Measurements from ENCODE around the gene TMED7.

DNA sequence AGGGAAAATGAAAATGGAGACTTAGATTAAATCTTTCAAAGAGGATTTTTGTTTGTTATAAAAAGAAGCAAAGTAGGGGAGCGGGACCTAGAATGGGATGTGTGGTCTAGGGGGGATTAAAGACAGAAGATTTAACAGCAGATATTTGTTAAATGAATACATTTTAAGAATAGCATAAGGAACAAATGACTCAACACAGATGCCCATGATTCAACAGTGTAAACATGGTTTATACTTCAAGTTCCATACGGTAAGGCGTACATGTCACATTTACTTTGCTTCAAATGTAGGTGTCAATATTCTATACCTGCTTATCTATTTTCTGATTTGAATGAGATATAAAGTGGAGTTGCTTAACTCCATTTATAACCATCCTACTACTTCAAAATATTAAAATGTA lies 25.1 kb downstream of the TMED7 start:
- TF ChIP-seq, protein P1, sequence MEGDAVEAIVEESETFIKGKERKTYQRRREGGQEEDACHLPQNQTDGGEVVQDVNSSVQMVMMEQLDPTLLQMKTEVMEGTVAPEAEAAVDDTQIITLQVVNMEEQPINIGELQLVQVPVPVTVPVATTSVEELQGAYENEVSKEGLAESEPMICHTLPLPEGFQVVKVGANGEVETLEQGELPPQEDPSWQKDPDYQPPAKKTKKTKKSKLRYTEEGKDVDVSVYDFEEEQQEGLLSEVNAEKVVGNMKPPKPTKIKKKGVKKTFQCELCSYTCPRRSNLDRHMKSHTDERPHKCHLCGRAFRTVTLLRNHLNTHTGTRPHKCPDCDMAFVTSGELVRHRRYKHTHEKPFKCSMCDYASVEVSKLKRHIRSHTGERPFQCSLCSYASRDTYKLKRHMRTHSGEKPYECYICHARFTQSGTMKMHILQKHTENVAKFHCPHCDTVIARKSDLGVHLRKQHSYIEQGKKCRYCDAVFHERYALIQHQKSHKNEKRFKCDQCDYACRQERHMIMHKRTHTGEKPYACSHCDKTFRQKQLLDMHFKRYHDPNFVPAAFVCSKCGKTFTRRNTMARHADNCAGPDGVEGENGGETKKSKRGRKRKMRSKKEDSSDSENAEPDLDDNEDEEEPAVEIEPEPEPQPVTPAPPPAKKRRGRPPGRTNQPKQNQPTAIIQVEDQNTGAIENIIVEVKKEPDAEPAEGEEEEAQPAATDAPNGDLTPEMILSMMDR (IDR thresholded peaks at IDR 0.05) = no peak
- TF ChIP-seq POLR2A (IDR thresholded peaks at IDR 0.05) = no peak

All from testis (tissue), 2 donors.